ENCODE results near the gene BPNT1.
"Not testable (repeated sequence)": the region's sequence is repeated elsewhere in the genome, so short reads cannot be mapped to it uniquely, and the experiment has no call there.

Gene BPNT1, protein sequence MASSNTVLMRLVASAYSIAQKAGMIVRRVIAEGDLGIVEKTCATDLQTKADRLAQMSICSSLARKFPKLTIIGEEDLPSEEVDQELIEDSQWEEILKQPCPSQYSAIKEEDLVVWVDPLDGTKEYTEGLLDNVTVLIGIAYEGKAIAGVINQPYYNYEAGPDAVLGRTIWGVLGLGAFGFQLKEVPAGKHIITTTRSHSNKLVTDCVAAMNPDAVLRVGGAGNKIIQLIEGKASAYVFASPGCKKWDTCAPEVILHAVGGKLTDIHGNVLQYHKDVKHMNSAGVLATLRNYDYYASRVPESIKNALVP

DNA sequence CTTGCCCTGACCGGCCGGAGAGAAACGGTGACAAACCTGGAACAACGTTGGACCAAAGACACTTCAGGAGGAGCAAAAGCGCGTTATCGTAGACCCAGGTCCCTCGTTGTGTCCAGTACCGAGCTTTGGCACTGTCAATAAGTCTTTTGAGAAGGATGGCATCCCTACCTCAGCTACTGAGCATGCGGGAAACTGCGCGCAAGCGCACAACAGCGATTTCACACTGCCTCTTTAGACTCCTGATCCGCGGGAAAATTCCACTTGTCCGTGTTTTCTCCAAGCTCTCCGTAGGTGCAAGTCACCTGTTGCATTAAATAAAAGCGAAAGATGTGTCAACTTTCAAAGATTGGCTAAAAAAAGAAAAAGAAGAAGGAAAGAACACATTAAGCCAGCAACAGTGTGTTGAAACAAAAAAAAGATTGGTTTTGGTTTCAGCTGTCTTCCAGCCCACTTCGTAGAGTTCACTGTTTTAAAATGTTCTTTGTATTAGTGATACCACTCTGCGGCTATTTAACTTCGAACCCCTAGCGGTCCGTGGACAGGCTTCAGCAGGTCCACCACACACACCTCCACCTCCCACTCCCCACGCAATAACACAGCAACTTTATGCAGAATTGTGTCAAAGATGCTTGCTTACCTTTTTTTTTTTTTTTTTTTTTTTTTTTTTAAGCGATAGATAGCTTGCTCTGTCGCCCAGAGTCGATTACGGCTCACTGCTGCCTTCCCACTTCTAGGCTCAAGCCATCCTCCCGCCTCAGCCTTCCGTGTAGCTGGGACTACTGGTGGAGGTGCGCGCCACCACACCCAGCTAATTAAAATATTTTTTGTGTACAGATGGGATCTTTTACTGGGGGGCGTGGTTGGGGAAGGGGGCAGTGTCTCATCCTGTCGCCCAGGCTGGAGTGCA lies at the start of gene BPNT1:
TSS of gene BPNT1 (minus strand) at position 139 of the 907 bp plus-strand sequence. CDS start 9,942 bp downstream, outside the sequence.
- peak; percentile 94 to 100 (median 96) for DNase-seq (ENCODE audit: low read depth in 2 of 3, low spot score in 1 of 3)

DNA sequence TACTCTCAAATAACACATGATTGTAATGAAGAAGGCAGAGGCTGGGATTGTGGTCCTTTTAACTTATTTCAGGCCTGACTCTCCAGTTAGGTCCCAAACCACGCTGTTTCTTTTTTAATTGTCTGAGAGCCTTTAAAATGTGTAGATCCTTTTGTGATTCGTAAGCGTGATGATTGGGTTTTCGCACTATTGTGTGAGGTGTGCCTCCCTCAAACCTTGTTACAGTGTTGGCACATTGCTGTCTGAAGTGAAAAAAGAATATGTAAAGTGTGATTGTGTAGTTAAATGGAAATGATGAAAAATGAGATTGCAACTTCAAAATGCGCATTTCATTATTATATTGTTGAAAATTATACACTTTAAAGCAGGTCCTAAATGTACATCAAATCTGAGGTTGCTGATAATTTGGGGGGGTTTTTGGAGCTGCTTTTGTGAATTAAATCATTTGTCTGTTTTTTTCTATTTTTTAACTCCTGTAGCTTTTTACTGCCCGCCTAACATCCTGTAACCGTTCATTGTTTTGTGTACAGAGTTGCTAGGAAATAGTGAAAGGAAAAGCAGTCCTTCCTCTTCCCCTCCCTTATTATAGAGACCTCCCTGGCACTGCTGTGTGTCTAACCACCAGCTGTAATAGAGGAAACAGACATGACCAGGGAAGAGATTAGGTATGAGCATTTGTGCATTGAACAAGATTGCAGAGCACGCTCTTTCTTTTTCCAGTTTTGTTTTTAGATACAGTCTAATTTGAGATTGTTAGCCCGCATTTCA lies 47.6 kb upstream of the BPNT1 start:
- no peak for DNase-seq (ENCODE audit: low read depth in 2 of 3, low spot score in 1 of 3)

DNA sequence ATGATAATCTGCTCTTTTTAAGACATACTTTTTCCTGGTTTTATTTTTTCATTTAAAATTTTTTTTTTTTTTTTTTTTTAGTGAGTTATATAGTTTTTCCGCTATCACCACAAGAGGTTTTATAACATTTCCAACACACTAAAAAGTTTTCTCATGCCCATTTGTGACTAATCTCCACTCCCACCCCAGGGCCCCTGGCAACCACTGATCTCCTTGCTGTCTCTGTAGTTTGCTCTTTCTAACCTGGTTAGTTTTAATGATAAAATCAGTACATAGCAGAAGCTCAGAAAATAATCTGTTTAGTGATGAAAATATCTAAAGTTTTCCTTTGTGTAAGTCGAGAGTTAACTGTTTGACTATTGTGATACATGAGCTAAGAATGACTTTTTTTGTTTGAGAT lies 46.2 kb upstream of the BPNT1 start:
- no peak for DNase-seq (ENCODE audit: low read depth in 2 of 3, low spot score in 1 of 3)

DNA sequence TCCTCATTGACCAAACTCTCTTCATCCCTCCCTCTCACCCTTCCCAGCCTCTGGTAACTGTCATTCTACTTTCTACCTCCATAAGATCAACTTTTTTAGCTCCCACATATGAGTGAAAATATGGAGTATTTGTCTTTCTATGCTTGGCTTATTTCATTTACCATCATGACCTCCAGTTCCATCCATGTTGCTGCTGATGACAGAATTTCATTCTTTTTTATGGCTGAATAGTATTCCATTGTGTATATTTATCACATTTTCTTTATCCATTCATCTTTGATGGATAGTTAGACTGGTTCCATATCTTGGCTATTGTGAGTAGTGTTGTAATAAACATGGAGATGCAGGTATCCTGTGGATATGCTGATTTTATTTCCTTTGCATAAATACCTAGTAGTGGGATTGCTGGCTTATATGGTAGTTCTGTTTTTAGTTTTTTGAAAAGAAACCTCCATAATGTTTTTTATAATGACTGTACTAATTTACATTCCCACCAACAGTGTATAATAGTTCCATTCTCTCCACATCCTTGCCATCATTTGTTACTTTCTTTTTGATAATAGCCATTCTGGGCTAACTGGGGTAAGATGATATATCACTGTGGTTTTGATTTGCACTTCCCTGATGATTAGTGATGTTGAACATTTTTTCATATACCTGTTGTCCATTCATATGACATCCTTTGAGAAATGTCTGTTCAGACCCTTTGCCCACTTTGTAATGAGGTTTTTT lies 40.1 kb upstream of the BPNT1 start:
- no peak for DNase-seq (ENCODE audit: low read depth in 2 of 3, low spot score in 1 of 3)

DNA sequence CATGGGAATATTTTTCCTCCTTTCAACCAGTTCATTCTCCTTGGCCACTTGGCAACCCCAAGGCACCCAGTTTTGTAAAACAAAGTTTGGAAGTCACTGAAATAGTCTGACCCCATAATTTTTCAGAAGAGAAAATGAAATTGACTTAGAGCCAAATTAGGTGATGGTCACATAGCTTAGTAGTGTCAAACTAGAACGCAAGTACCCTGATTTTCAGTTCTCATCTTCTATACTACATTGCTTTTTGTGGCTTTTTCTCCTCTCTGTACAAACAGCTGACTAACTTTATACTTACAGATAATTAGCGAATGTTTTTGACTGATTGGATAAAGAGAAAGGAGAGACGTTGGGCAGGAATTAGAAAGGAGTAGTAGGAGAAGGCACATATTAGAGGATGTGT lies 37.5 kb upstream of the BPNT1 start:
- no peak for DNase-seq (ENCODE audit: low read depth in 2 of 3, low spot score in 1 of 3)

DNA sequence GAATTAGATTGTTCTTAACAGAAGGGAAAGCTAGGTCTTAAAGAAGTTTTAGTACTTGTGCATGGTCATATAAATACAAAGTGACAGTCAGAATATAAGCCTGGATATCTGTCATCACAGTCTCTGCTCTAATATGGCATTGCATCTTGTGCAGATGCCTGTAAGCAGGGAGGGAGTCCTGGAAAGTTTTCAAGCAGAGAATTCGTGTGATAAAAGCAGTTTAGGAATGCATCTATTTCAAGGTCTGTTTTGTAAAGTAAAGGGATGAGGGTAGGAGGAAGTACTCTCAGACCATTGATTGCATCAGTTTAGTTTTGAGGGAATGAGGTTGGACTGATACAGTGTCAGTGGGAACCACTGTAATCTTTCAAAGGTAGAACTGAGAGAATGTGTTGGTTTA lies 35.0 kb upstream of the BPNT1 start:
- DNase-seq (ENCODE audit: low read depth in 2 of 3, low spot score in 1 of 3): no peak

DNA sequence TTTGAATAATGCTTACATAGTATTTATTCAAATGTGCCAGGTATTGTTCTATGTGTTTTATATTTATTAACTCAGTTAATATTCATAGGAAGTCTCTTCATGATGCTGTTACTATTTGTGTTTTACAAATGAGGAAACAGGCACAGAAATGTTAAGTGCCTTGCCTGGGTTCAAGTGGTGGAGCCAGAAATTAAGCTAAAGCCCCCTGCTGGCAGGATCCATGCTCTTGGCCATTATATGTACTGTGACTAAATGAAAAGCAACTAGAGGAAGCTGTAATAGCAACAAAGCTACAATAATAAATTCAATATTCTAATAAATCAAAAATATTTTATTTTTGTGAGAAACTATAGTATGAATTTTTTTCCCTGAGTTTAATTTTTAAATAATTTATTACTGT lies 34.3 kb upstream of the BPNT1 start:
- no peak for DNase-seq (ENCODE audit: low read depth in 2 of 3, low spot score in 1 of 3)

DNA sequence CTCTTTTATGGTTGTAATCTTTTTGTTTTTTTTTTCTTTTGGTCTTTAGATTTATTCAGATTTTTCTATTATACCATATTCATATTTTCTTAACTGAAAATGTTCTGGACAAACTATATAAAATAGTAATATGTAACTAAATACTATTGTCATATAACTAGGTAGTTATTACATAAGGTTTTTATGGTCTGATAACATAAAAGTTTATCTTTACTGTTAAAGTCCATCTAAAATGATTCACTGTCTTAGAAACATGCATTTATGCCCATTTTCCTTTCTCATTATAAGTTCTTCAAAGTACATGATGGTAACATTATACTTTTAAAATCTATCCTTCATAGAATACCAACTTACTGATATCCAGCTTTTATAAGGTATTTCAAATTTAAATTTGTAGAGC lies 33.5 kb upstream of the BPNT1 start:
- DNase-seq (ENCODE audit: low read depth in 2 of 3, low spot score in 1 of 3): no peak

DNA sequence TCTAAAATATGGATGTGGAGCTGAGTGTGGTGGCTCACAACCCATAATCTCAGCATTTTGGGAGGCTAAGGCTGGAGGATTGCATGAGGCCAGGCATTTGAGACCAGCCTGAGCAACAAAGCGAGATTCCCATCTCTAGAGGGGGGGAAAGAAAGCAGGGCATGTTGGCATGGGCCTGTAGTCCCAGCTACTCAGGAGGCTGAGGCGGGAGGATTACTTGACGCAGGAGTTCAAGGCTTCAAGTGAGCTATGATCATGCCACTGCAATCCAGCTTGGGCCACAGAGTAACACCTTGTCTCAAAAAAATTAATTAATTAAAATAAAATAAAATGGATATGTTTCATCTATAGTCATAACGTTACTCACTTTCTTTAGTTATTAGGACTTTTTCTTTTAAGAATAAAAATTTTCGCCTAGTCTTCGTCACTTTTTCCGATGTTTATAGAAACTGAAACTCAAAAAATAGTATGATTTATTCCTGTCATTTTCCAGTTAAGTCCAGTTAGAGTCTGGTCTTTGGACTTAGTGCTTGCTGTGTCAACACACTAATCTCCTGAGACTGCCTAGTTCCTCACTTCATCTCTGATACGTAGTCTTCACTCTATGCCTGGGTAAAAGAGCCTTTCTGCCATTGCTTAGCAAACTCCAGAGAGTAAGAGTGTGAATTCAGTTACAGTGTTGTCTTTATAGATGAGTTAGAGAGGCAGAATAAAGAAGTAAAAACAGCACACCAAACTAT lies 32.4 kb upstream of the BPNT1 start:
- no peak for DNase-seq (ENCODE audit: low read depth in 2 of 3, low spot score in 1 of 3)

DNA sequence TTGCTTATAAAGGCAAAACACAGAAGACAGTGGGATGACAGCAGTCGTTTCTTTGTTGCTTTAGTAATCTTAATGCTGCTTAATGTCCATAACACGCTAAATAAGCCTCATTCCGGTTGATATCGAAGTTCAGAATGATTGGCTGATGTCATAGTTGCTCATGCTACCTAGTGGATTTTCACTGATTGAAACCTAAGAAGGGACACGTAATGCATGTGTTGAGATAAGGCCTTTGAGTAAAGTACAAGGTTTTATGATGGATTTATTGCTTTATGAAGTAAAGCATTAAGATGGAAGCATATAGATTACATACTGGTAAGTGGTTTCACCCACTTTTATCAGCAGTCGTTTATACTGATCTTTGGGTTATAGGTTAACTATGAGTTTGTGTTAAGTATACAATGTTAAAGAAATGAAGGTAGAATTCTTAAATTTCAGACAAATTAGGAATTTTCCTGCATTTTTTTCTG lies 29.5 kb upstream of the BPNT1 start:
- DNase-seq (ENCODE audit: low read depth in 2 of 3, low spot score in 1 of 3): no peak

DNA sequence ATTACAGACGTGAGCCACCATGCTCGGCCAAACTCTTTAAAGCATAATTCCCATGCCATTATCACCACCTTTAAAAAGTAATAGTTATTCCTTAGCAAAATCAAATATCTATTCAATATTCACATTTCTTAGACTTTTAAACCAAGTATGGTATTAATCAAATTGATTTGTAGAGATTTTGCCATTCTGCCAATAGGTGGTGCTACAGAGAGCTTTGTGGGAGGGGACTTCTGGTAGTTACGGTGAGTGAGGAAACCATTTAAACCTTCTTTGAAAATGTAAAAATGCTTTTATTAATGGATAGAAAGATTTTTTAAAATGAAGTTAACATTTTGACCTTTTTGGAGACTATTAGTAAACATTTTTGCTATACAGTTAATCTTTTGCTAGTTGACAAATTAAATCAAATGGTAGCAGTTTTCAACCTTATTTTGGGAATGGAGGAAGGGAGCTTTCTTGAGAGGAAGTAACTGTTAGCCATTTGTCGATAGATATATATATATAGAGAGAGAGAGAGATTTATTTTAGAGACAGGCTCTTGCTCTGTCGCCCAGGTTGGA lies 23.6 kb upstream of the BPNT1 start:
- peak in 1 of 3 donors; percentile 20 for DNase-seq (ENCODE audit: low read depth in 2 of 3, low spot score in 1 of 3)

DNA sequence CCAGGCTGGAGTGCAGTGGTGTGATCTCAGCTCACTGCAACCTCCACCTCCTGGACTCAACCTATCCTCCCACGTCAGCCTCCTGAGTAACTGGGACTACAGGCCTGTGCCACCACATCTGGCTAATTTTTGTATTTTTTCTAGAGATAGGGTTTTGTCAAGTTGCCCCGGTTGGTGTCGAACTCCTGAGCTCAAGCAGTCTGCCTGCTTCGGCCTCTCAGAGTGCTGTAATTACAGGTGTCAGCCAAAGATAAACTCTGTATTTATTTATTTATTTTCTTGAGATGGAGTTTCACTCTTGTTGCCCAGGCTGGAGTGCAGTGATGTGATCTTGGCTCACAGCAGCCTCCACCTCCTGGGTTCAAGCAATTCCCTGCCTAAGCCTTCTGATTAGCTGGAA lies 23.0 kb upstream of the BPNT1 start:
- not testable (repeated sequence) for DNase-seq (ENCODE audit: low read depth in 2 of 3, low spot score in 1 of 3)

DNA sequence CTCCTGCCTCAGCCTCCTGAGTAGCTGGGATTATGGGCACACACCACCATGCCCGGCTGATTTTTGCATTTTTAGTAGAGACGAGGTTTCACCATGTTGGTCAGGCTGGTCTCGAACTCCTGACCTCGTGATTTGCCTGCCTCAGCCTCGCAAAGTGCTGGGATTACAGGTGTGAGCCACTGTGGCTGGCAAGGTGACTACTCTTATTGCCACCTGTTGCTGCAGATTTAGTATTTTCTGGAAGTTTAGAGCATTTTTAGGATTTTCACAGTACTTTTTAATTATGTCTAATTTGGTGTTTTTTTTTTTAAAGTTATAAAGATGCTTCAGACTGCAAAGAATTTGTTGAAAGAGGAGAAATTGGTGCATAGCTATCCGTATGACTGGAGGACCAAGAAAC lies 20.9 kb upstream of the BPNT1 start:
- not testable (repeated sequence) for DNase-seq (ENCODE audit: low read depth in 2 of 3, low spot score in 1 of 3)

DNA sequence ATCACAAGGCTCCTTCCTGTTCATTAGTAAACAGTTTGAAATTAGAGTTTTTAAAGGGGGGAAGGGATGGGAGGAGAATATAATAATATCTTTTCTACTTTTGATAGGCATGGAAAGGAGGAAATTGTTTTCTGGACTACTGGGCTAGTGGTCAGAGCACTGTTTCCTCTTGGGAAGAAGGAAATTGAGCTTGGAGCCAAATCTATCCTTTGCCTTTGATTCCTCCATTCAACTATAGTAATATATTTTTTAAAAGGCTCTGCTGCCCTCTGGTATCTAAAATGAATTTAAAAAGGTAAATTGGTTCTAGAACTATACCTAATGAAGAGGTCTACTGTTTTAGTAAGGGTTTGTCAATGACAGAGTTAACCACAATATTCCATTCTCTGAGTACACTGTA lies 10.2 kb upstream of the BPNT1 start:
- DNase-seq (ENCODE audit: low read depth in 2 of 3, low spot score in 1 of 3): no peak

DNA sequence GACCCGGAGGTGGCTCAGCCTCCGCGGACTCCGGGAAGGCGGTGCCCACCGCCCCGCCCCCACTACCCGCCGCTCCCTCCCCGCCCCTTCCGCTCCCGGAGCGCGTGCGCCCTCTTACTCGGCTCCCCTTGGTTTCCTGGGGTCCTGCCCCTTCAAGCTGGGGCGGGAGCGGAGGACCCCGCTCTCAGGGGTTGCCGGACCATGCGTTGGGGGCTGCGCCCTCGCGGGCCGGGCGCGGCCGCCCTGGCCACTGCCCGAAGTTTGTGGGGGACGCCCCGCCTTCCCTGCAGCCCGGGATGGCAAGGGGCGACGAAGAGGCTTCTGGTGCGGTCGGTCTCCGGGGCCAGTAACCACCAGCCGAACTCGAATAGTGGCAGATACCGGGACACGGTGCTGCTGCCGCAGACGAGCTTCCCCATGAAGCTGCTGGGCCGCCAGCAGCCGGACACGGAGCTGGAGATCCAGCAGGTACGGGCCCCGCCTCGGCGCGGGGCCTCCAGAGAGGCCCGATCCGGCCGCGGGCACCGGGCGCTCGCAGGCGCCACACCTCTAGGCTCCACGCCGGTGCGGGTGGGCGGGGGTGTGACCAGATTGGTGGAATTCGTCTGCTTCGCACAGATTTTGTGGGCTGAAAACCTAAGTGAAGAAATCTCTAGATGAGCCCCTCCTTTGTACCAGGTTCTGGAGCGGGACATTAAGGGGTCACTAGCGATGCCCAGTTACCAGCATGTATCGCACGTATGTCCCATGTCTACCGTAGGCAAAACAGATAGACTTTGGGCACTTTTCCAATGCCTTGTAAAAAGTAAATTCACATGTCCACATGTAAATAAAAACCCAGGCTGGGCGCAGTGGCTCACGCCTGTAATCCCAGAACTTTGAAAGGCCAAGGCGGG lies 4.7 kb upstream of the BPNT1 start, which contains the start of gene IARS2:
TSS of gene IARS2 (plus strand) at position 117 of the 896 bp plus-strand sequence. CDS start at position 202, 85 bp downstream.
- peak; percentile 84 to 91 (median 89) for DNase-seq (ENCODE audit: low read depth in 2 of 3, low spot score in 1 of 3)

DNA sequence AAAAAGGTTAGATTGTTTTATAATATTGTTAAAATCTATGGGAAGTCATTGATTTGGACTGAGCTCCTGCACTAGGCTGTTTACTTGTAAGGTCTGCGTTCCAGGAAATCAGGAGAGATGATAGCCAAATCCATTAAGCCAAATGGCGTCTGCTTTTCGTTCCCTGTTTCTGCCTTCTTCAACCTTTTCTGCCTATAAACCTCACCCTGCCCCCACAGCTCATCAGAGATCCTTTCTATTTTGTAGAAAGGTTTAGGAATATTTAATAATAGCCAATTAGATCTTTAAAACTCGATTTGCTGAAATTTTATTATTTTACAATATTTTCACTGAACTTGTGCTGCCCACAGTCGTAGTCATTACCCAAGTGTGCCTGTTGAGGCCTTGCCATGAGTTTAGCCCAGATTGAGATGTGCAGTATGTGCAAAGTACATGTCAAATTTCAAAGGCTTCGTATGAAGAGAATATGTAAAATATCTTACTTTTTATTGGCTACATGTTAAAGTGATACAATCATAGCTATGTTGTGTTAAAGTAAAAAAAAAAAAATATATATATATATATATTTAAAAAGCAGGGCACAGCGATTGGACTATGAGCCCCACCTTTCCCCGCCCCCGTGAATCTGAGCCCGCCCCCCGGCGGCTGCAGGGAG lies 3.9 kb upstream of the BPNT1 start:
- DNase-seq (ENCODE audit: low read depth in 2 of 3, low spot score in 1 of 3): no peak

DNA sequence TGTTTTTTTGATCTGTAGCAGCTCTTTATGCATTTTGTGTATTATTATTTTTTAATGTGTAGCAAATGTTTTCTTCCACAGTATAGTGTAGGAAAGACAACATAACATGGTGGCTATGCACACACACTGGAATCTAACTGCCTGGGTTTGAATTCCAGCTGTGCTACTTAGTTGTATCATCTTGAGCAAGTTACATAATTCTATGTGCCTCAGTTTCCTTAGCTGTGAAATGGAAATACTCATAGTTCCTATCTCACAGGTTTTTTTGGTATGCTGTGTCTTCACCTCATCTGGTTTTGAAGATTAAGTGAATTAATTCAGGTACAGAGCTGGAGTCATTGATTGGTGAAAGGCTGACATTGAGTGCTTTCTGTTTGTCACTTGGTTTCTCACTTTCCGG lies 3.1 kb upstream of the BPNT1 start:
- DNase-seq (ENCODE audit: low read depth in 2 of 3, low spot score in 1 of 3): no peak

DNA sequence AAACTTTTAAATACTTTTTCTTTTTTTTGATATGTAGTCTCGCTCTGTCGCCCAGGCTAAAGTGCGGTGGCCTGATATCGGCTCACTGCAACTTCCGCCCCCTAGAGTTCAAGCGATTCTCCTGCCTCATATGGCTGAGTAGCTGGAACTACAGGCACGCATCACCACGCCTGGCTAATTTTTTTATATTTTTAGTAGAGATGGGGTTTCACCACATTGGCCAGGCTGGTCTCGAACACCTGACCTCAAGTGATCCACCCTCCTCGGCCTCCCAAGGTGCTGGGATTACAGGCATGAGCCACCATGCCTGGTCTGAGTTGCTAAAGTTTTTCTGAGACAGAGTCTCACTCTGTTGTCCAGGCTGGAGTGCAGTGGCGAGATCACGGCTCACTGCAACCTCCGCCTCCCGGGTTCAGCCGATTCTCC lies 3.3 kb downstream of the BPNT1 start:
- DNase-seq (ENCODE audit: low read depth in 2 of 3, low spot score in 1 of 3): not testable (repeated sequence)
